GM12874 (cell line): ENCODE results near the gene SMG1.
"Not testable (repeated sequence)": the region's sequence is repeated elsewhere in the genome, so short reads cannot be mapped to it uniquely, and the experiment has no call there.

Experiments
- CTCF ChIP-seq: IDR thresholded peaks from 2 replicates; pipeline ENCODE4 v1.5.1; 2011; ENCODE audit warnings: low read depth, mild to moderate bottlenecking, control low read depth, low read length, moderate library complexity; ENCODE audit not compliant: insufficient read depth

The SMG1 gene

GRCh38 chr16:18925986-18926865 is at the start of gene SMG1:
SMG1 (minus strand) TSS chr16:18926408; CDS start chr16:18926041, 367 bp downstream.
- TF ChIP-seq CTCF, result not testable (repeated sequence)

- TF ChIP-seq CTCF, result no peak
Observed at GRCh38 chr16:18975109-18975508, 48.9 kb upstream of the SMG1 start.

GRCh38 chr16:18969855-18970240 is 43.6 kb upstream of the SMG1 start:
- no peak for TF ChIP-seq CTCF

- peak; percentile 89 for TF ChIP-seq CTCF
Observed at GRCh38 chr16:18969050-18969854, 43.0 kb upstream of the SMG1 start.

- no peak for TF ChIP-seq CTCF
Observed at GRCh38 chr16:18966791-18967190, 40.6 kb upstream of the SMG1 start.

GRCh38 chr16:18965555-18965954 is 39.3 kb upstream of the SMG1 start:
- TF ChIP-seq CTCF, result no peak

GRCh38 chr16:18959031-18959505 is 32.9 kb upstream of the SMG1 start:
- TF ChIP-seq CTCF, result no peak
